EL (cell line): ENCODE data around the gene TNIP2.
"Not testable (repeated sequence)": the region's sequence is repeated elsewhere in the genome, so short reads cannot be mapped to it uniquely, and the experiment has no call there.

Experiments
- DNase-seq: peaks from one replicate; pipeline ENCODE4 v3.0.0-alpha.2; 2016

The TNIP2 gene

DNA sequence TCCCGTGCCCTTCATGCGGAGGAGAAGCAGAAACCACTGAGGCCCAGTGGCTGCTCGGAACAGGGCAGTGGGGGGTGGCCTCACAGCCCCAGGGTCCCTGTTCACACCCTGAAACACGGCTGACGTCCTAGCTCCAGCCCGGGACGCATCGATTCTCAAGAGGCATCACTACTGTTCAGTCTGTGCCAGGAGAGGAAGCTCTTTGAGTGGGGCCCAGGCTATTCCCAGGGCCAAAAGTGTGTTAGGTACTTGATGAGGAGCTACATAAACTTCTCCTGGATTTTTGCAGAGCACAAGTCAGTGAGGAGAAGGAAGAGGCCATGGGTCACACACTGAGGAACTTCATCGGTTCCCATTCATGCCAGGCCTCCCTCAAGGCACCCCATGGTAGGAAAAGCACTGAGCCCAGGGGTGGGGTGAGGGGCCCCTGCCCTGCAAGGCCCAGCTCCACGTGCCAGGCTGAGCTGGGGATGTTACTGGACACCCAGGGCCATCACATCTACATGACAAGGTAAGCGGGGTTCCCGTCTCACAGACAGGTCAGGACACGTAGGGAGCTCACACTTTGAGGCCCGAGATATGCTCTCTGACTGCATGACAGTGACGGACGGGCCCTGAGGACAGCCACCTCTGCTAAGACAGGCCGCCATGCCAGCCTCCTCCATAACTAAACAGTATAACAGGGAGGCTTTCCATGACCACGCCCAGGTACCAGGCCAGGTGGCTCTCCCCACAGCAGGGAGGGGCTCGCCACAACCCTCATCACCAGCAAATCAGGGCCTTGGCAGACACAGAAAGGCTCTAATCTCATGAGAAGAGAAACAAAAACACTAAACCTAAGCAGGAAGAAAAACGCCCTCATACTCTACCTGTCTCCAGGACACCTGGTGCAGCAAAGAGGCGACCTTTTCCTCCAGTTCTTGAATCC, 12.4 kb downstream of the TNIP2 start:
- DNase-seq = no peak

DNA sequence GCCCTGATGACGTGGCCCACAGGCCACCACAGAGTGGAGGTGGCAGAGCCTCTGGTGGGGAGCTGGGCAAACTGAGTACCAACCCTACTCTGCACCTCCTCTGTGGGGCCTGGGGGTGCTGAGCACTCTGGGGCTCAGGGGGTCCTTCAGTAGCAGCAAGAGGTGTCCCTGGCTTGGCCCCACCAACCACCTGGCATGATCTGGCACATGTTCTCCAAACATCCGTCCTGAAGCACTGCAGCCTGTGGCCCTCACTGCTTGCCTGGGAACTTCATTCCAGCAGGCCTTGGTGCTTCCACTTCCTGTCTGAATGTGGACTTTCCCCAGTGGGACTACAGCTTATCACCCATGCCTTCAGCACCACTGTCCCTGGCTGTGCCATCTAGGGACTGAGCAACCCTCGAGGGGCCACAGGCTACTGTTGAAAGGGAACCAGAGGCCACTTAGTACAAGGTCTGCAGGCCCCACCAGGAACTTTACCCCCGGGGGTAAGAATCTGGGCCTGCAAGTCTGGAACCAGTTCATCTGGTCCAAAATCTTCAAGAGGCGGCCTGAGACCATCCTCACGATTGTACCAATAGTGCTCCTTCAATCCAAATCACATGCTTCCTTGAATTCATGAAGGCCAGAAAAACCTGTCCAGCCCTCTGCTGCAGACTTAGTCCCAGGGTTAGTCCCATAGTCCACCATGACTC, 13.2 kb downstream of the TNIP2 start:
- DNase-seq = no peak

DNA sequence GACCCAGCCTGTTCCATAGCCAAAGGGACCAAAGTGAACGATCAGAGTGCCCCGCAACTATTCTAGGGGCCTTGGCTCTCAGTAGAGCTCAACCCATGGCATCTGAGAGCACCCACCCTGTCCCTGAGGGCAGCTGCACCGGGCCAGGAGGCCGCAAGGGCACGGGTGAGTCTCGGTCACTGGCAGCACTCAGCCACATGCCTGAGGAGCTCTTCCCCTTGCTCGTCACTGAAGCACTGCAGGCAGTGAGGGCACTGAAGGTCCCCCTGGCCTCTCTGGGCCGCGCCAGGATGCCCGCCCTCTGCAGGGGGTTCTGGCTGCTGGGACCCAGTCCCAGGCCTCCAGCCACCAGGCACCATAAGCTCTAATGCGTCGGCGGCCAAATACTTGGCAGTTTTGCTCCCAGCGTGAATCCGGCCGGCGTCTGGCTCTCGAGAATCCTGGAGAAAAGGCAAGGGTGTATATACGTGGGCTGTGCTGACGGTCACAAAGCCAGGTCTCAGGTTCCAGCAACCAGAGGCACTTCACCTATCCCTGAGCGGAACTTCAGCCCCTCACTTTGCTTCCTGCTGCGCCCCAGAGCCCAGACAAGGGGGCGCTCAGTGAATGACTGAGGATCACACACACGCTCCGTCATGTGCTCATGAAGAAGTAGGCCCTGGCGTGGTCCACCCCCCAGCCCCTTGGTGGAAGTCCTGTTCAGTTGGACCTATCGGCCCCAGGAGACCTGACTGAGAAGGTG, 13.9 kb downstream of the TNIP2 start:
- DNase-seq = no peak

DNA sequence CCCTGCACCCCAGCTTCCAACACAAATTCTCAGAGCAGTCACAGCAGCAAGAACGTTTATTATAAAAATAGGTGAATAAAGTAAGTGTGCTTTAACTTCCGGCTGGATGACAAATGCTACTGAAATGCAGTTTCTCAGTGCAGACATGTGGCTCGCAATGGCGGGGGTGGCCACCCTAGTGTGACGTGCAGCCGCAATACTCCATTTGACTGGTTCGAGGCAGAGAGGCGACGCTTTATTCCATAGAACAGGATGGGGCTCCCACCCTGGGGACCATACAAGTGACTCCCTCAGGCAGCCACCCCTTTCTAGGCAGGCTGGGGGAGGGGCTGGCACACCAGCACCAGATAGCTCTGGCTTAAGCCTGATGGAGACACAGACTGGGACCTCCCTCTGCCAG, 14.5 kb downstream of the TNIP2 start:
- peak; percentile 54 for DNase-seq

DNA sequence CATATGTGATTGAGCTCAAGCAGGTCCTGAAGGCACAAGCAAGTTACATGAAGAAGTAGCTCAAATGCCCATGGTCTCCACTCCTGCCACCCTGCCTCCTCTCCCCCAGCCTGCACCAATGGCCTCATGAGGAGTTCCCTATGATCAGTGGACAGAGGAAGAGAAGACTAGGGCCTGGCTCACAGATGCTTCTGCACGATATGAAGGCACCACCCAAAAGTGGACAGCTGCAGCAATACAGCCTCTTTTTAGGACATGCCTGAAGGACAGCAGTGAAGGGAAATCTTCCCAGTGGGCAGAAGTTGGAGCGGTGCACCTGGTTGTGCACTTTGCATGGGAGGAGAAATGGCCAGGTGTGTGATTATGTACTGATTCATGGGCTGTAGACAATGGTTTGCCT, 17.8 kb downstream of the TNIP2 start:
- not testable (repeated sequence) for DNase-seq

DNA sequence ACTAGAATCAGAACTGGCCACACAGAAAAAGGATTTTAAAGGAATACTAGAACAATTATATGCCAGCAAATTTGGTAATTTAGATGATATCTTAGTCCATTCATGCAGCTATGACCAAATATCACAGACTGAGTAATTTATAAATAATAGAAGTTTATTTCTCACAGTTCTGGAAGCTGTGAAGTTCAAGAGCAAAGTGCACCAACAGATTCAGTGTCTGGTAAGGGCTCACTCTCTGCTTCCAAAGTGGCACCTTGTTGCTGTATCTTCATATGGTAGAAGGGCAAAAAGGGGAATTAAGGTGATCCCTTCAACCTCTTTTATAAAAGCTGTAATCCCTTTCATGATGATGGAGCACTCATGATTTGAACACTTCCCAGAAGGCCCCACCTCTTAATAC, 20.3 kb downstream of the TNIP2 start:
- no peak for DNase-seq

DNA sequence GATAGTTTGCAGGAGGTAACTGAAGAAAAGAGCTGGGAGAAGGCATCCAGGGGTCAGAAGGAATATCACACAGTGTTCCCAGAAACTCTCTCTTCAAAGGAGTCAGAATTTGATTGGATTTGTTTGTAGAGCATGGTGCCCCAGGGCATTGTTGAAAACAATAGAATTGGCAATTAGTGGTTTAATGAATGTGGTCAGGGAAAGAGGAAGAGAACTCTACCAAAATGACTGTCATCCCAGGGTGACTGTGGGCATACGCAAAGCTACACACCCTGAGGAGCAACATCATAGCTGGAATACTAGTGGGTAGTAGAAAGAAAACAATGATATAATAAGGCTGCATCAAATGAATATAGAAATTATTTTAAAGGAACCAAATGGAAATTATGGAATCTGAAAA, 21.5 kb downstream of the TNIP2 start:
- no peak for DNase-seq

DNA sequence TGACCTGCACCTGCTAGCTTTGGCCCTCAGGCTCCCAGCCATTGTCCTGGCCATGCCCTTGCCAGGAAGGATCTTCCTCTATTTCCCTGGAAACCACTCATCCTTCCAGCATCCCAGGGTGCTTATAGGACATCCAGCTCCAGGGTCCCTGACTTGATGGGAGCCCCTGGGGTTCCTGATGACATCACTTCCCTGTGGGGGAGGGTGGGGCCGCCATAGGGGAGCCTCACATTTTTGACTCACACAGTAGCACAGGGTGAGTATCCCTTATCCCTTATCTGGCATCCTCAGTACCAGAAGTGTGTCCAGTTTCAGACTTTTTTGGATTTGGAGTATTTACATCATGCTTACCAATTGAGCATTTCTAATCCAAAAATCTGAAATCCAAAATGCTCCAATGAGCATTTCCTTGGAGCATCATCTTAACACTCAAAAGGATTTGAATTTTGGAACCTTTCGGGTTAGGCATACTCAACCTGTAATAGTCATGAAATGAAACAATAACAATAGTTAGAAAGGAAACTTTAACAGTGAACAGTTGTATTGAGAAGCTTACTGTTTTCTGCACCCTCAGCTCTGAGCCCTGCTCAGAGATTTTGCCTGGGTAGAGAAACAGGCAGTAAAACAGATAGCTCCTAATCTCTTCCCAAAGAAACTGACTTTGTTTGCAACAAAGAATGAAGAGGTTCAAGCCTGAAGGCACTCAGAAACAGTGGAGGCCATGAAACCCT, 22.1 kb downstream of the TNIP2 start:
- DNase-seq = no peak

DNA sequence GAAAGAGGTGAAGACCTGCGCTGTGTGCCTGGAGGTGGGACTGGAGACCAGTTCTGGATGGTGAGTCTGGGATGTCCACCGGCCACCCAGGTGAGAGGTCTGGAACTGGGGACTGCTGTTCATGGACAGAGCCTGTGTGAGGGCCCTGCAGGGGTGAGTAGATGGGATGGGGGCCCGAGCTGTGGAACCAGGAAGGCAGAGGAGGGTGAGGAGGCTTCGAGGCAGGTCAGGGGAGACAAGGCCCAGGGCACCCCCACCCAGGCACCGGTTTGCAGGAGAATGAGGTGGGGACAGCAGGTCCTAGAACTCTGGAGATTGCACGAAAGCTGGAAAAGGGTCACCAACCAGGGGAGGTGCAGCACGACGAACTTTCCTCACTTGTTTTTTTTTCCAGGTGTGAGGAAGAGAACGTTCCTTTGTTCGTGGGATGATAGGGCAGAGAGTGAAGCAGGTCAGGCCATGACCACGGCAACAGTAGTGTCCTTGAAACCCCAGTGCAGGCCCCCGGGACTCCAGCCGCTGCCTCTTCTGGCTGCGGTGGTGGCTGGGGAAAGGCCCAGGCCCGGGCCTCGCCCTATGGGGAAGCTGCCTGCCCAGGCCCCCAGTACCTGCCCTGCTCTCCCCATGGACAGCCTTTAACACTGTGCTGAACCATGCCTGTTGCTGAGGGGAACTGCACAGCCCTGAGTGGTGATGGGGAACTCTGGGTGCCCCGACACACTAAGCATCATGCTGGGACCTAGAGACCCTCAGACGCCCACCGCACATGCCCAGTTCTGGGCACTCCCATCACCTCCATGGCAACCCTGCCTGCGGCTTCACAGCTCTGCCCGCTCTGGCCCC, 22.9 kb downstream of the TNIP2 start:
- no peak for DNase-seq

DNA sequence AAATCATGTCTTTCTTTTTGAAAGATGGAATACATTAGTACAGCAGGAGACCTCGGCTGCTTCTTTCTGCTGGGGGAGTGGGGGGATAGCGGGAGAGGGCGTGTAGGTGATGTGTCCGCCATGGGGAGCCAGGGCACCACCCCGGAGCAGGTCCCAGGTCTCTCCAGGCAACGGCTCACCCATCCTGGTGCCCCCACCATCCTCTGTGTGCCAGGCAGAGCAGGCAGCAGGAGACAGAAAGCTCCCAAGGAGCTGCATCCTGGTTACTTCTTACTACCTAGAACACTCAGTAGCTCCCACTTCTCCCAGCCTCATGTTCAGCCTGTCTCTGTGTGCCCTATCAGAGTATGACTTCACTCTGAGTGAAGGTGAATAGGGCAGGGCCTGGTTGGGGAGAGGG, 23.6 kb downstream of the TNIP2 start:
- no peak for DNase-seq

DNA sequence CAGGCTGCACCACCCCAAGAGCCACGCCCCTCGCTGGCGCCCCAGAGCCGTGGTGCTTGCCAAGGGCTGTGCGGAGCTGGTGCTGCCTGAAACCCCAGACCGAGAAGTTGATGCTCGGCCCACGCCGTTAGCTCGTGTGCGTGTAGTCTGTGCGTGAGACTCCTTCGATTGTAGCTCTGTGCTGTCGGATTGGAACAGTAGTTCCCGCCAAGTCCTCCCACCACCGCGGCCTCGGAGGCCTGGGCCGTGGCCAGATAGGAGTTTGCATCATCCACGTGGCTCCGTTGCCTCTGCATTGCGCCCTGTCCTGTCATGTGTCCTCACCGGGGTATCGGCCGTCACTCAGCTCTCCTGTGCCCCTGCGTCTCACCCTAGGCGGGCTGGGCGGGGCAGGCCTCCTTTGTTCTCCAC, 24.2 kb downstream of the TNIP2 start:
- DNase-seq = no peak

DNA sequence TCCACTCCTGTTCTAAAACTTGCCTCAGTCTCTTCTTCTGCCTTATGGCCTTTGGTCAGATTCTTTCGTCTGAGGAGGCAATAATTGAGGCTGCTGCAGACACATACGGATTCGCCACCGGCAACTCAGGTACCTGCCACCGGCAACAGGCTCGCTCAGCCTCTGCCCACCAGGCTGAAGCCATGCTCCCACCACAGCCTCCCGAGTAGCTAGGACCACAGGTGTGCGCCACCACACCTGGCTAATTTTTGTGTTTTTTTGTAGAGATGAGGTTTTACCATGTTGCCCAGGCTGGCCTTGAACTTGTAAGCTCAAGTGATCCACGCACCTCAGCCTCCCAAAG, 26.6 kb downstream of the TNIP2 start:
- DNase-seq = no peak

DNA sequence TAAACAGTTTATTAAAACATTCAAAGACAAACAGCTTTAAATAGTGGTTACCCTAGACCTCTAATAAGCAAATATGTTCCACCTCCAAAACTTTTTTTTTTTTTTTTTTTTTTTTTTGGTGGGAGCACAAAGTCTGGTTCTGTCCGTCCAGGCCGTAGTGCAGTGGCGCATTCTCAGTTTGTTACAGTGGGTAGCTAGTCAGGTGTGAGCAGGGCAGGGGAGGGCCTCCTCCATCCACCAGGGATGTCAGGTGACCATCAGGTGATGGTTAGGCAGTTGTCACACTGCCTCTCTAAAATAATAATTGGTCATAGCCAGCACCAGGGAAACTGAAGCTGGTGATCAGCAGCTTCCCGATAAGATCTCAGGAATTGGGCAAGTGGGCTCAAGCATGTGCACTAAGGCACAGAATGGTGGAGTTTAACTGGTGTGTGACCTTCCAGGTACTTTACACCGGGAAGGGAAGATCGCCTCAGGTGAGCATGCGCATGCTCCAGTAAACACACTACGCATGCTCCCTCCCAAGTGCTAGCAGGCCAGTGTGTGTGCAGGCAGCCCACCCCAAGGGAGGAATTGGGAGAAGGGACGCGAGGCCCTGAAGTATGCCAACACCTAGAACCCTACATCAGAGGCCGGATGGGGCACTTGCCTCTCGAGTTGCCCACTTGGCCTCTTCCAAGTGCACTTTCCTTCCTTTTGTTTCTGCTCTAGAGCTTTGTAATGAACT, 27.2 kb downstream of the TNIP2 start:
- no peak for DNase-seq

DNA sequence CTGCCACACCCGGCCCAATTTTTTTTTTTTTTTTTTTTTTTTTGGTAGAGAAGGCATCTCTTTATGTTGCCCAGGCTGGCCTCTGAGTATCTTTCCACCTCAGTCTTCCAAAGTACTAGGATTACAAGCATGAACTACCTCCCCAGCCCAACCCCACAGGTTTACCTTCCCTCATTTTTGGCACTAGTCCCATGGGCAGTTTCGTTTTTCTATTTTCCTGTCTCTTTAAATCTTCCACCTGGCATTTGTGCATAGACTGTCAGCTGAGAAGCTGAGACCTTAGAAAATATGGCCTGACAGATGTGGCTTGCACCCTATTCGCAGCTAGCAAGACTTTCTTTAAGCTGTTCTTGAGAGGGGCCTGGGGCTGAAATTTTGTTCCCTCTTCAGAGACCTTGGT, 27.9 kb downstream of the TNIP2 start:
- no peak for DNase-seq

DNA sequence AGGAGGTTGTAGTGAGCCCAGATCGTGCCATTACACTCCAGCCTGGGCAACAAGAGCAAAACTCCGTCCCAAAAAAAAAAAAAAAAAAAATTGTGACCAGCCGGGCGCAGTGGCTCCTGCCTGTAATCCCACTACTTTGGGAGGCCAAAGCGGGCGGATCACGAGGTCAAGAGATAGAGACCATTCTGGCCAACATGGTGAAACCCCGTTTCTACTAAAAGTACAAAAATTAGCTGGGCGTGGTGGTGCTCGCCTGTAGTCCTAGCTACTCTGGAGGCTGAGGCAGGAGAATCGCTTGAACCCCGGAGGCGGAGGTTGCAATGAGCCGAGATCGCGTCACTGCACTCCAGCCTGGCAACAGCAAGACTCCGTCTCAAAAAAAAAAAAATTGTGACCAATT, 29.3 kb downstream of the TNIP2 start:
- not testable (repeated sequence) for DNase-seq

DNA sequence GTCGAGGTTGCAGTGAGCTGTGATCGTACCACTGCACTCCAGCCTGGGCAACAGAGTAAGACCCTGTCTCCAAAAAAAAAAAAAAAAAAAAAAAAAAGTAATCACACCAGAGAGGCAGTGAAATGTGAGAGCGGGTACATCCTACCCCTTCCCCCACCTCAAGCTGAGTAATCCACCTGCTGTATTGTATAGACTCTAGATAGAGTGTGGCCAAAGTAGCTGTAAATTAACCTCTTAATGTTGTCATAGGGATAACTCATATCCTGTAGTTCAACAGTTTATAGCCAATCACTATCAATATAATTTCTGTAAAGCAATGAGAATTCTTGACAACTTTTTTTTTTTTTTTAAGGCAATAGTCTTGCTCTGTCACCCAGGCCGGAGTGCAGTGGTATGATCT, 30.8 kb downstream of the TNIP2 start:
- DNase-seq = no peak

DNA sequence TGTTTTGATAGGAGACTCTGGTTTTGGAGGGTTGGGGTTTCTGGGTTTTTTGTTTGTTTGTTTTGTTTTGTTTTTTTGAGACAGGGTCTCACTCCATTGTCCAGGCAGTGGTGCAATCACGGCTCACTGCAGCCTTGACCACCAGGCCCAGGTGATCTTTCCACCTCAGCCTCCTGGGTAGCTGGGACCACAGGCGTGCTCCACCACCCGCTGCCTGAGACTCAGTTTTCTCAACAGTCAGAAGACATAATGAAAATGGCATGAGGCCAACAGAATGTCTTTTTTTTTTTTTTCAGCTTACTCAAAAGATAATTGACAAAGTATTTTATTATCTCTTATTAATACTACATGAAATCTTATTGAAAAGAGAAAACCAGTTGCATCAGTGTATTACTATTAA, 32.4 kb downstream of the TNIP2 start:
- DNase-seq = no peak

DNA sequence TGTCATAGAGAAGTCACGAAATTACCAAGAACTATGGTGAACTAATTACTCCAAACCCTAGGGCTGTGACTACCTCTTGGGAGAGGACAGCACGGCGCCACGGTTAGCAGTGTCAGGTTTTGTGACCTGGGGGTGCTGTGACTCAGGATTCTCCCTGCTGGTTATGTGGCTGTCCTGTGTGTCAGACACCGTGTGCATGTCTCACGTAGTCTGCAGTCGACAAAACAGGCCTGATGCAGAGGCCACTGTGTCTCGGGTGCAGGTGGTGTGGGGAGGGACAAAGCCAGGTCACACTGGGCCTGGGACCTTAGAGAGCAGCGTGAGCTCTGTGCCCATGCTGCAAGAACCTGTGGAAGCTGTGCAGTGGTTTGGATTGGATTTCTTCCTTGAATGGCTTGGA, 34.1 kb downstream of the TNIP2 start:
- no peak for DNase-seq

DNA sequence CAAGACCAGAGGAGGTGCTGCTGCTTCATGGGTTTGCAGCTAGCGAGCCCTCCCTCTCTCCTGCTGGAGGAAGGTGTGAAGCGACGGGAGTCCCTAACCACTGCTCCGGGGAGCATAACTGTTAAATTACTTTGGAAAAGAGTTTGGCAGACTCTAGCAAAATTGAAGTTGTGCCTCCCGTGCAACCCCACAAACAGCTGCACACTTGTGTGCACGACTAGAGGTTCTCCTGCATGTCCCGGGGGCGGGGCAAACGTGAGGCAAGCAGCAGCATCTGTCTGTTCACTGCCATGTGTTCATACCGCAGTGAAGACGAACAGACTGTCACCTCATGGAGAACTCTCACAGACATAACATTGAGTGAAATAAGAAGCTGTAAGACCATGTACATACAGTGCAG, 34.5 kb downstream of the TNIP2 start:
- no peak for DNase-seq

DNA sequence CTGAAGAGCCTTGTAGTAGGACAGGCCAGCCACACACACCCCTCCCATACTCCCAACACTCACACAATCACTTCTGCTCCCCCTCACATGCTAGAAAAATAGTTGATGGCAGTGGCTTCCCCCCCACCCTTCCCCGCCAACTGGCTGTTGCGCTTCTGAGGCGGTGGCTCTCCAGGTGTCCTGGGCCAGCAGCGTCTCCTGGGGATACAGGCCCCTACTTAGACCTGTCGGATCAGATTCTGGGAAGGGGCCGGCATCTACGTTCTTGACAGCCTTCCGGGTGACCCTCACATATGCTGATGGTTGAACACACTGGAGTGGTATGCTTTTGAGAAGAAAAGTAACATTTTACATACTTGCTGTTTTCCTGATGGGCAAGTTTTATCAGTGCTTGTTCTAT, 39.9 kb downstream of the TNIP2 start:
- DNase-seq = no peak

DNA sequence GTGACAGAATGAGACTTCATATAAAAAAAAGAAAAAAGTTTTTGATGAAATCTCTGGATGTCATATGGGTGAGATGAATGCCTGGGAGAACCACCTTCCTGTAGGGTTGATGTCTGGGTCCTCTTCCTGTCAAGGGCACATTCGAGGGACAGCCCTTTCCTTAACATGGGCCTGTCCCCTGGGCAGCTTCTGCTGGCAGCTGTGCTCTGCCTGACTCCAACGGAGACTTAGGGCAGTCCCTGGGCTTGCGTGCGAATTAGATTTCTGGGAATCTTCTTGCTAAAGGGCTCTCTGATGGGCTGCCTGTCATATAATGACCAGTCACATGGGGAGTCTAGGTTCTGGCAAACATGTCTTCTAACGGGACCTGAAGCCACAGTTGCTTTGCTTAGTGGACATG, 40.7 kb downstream of the TNIP2 start:
- no peak for DNase-seq

DNA sequence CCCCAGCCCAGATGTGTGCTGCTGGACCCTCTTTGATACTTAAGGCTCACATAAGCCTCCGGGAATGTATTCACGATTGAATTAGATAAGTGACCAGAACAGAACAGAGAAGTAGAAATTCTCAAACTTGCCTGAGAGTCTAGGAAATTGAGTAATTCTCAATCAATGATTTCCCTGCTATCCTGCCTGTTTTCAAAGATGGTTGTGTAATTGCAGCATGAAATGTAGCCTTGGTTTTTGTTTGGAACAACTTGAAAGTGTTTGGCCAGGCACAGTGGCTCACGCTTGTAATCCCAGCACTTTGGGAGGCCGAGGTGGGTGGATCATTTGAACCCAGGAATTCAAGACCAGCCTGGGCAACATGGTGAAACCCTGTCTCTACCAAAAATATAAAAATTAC, 41.2 kb downstream of the TNIP2 start:
- no peak for DNase-seq
